NCI-H187 treated with DMSO at 0.1 percent for 48 hours (cell line): Measurements from ENCODE around the gene HLA-DRA.
"Not testable (repeated sequence)": the region's sequence is repeated elsewhere in the genome, so short reads cannot be mapped to it uniquely, and the experiment has no call there.

ENCODE experiments used
- DNase-seq: peaks from one replicate; lab custom pipeline; 2025; lab: John Stamatoyannopoulos, UW

The HLA-DRA gene

DNA sequence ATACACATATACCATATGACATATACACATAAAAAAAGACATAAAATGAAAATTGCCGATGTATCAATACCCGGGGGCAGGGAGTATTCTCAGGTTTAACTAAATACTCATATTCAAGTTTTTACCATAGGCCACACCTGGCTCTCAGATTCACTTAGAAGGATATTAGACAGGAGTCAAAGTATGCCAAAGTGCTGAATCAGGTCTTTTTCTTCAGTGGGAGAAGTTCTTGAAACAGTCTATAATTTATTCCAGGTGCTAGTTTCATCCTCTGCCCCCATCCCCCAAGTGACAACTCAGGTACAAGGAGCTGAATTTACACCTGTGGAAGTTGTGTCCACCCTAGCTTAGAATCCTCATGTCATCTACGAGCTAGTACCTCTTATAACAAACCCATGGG, 8.5 kb upstream of the HLA-DRA start:
- DNase-seq, result no peak

- DNase-seq, result no peak
Measured at GRCh38 chr6:32432050-32432450, 7.6 kb upstream of the HLA-DRA start.

- DNase-seq, result not testable (repeated sequence)
Measured at GRCh38 chr6:32433950-32434349, 5.7 kb upstream of the HLA-DRA start.

DNA sequence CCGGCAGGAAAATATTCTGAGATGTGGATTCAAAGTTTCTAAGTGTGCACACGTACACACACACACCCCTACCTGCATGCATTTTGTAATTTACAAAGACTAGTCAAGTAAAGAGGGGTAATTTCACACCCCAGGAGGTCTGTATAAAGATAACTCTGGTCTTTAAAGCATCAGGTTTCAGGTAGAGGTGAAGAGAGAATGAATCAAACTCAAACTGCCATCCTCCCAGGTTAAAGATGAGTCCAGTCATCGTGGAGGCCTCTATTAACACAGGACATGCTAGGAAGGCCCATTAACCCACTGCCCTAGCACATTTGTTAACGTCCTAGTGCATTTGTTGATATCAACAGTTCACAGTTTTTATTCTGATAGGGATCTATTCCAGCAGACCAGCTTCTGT, 3.5 kb upstream of the HLA-DRA start:
- no peak for DNase-seq

DNA sequence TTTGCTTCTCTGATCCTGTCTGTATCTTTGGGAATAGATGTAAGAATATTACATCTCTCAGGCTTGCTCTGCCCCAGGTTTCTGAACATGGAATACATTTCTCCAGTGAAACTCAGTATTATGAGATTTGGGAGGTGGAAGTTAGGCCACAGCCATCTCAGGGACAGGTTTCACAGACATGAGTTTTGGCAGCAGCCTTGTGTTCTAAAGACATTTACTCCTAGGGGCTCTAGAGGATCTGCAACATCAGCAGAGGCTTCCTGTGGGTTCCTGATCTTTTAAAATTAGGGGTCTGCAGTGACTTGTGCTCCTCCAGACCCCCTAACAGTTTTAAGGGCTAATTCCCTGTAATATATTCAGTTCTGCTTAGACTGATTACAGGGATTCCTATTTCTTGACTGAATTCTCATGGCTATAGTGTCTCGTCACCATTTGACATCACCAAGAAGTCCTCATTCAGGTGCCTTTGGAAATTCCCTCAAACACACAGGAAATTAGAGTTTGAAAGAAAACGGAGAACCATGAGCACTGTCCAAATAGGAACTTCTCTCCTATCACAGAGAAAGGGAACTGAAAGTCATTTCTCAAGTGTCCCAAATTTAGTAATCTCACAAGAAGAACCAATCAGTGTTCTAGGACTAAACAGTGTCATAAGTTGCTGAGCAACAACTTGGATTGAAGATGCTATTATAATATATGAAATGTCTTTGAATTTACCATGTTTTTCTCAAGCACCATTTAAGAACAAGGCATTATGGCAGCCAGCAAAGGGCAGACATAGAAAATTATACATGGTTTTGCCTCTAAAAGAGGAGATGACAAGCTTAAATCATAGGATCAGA, 2.5 kb upstream of the HLA-DRA start:
- no peak for DNase-seq

- no peak for DNase-seq
Measured at GRCh38 chr6:32439139-32439538, 548 bp upstream of the HLA-DRA start.

GRCh38 chr6:32442243-32442667, 2.6 kb downstream of the HLA-DRA start:
- DNase-seq, result no peak

DNA sequence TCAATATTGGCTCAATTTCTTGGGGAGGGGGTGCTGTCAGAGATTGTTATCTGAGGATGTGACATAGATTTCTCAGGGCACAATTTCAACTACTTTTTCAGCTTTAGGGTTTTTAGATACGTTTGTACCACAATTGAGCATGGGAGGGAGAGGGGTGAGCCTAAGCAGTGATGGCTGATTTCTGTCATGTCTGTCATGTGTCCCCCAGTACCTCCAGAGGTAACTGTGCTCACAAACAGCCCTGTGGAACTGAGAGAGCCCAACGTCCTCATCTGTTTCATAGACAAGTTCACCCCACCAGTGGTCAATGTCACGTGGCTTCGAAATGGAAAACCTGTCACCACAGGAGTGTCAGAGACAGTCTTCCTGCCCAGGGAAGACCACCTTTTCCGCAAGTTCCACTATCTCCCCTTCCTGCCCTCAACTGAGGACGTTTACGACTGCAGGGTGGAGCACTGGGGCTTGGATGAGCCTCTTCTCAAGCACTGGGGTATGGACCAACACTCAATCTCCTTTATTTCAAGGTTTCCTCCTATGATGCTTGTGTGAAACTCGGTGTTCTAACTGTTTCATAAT, 3.4 kb downstream of the HLA-DRA start:
- no peak for DNase-seq

DNA sequence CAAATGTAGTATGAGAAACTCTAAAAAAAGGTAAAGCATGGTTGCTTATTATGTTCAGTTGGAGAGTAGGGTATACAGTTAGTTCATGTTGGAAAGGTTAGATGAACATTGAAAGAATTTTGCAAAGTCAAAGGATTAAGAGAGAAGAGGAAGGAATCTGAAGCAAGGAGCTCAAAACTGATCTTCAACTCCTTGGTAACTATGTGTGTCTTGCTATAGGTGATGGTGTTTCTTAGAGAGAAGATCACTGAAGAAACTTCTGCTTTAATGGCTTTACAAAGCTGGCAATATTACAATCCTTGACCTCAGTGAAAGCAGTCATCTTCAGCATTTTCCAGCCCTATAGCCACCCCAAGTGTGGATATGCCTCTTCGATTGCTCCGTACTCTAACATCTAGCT, 4.7 kb downstream of the HLA-DRA start:
- no peak for DNase-seq

DNA sequence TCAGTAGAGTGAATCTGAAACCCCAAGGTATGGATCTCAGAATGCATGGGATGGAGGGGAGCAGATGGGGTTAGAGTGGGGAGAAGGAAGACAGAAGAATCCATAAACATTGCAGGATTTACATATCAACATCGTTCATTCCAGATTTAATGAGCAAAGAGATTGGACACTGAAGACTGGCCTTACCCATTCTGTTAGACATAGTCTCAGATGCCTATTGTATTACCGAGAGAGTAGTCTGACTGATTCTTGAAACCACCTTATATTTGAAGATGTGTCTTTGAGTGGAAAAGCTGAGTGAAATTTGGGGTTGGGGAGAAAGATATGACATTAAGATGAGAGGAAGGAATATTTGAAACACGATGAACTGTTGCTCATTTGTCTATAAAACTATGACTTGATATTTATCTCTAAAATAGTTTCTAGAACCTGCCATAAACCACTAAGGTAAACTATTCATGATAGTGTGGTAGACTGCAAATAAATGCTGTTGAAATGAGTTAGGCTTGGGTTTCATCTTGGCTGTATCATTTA, 5.7 kb downstream of the HLA-DRA start:
- no peak for DNase-seq

- DNase-seq, result no peak
Measured at GRCh38 chr6:32447932-32448331, 8.2 kb downstream of the HLA-DRA start.

- no peak for DNase-seq
Measured at GRCh38 chr6:32449088-32449736, 9.5 kb downstream of the HLA-DRA start.

DNA sequence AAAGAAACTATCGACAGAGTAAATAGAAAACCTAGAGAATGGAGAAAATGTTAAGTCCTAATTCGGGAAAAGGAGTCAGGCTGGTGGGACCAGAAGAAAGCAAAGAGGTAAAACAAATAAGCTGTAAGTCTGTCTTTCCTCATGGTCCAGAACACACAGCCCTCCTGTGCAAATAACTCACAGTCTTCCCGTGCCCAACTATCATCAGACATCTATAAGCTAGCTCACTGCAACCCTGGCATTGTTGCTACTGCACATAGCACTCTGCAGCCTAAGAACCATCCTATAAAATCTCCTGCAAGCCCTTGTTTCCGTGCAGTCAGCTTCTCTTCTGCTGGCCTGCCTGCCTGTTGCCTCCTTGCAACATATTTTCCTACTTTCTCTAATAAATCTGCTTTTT, 17.4 kb downstream of the HLA-DRA start:
- DNase-seq, result no peak

- DNase-seq, result no peak
Measured at GRCh38 chr6:32459781-32460424, 20.2 kb downstream of the HLA-DRA start.

DNA sequence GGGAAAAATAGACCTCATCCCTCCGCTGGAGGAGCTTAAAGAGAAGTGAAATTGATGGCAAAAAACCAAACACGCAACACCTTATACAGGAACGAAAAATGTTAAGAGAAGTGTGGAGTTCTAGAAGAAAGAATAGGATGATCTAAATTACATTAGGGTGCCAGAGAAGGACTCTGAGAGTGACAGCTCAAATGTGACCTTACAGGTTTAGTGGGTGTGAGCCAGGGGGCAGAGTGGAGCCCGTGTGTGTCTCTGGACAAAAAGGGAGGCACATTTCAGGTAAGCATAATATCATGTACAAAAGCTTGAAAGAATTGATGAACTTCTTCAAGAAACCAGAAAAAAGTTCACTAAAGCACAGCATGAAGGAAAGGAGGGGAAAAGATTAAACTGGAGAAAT, 20.8 kb downstream of the HLA-DRA start:
- no peak for DNase-seq

DNA sequence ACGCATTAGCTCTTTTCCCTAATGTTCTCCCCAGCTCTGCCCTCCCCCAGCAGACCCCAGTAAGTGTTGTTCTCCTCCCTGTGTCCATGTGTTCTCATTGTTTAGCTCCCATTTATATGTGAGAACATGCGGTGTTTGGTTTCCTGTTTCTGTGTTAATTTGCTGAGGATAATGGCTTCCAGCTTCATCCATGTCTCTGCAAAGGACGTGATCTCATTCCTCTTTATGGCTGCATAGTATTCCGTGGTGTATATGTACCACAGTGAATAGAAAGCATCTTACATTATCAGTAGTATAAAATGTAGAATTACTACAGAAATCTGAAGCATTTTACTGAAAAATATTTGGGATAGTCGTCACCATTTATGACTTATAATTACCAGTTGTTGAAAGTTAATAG, 21.8 kb downstream of the HLA-DRA start:
- no peak for DNase-seq

DNA sequence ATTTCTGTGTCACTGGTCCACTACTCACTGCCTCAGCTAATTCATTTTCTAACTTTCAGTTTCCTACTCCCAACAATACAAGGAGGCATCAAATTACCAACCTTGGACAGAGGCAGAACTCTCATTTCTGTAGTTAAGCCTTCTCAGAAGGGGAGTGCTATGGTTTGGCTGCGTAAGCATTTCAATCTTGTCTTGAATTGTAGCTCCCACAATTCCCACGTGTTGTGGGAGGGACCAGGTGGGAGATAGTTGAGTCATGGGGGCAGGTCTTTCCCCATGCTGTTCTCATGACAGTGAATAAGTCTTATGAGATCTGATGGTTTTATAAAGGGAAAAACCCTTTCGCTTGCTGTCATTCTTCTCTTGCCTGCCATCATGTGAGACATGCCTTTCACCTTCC, 22.9 kb downstream of the HLA-DRA start:
- no peak for DNase-seq

DNA sequence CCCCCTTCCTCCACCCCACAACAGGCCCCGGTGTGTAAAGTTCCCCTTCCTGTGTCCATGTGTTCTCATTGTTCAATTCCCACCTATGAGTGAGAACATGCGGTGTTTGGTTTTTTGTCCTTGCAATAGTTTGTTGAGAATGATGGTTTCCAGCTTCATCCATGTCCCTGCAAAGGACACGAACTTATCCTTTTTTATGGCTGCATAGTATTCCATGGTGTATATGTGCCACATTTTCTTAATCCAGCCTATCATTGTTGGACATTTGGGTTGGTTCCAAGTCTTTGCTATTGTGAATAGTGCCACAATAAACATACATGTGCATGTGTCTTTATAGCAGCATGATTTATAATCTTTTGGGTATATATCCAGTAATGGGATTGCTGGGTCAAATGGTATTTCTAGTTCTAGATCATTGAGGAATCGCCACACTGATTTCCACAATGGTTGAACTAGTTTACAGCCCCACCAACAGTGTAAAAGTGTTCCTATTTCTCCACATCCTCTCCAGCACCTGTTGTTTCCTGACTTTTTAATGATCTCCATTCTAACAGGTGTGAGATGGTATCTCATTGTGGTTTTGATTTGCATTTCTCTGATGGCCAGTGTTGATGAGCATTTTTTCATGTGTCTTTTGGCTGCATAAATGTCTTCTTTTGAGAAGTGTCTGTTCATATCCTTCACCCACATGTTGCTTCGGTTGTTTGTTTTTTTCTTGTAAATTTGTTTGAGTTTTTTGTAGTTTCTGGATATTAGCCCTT, 28.2 kb downstream of the HLA-DRA start:
- not testable (repeated sequence) for DNase-seq

DNA sequence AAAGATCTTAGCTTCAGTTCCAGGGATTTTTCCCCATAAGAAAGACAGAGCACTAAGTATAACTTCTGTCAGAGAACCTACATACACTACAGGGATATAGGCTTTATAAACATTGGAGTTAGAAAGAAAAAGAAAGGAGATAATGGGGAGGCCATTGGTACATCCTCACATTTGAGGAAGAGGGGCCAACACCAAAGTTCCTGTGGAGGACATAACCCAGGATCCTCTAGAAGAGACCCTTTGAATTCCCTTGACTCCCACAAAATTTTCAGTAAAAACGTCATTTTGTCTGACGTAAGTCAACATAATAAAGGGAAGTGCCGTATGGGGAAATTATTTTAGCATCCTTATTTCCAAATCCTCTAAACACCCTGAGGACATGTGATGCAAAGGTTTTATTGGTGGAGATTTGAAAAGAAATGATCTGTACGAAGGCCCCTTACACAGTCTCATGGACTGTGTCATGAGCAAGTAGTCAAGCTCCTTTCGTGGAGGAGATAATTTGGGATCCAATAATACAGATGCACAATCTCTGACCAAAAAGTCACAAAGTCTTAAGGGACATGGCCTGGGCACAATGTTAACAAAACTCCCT, 33.2 kb downstream of the HLA-DRA start:
- DNase-seq, result no peak

DNA sequence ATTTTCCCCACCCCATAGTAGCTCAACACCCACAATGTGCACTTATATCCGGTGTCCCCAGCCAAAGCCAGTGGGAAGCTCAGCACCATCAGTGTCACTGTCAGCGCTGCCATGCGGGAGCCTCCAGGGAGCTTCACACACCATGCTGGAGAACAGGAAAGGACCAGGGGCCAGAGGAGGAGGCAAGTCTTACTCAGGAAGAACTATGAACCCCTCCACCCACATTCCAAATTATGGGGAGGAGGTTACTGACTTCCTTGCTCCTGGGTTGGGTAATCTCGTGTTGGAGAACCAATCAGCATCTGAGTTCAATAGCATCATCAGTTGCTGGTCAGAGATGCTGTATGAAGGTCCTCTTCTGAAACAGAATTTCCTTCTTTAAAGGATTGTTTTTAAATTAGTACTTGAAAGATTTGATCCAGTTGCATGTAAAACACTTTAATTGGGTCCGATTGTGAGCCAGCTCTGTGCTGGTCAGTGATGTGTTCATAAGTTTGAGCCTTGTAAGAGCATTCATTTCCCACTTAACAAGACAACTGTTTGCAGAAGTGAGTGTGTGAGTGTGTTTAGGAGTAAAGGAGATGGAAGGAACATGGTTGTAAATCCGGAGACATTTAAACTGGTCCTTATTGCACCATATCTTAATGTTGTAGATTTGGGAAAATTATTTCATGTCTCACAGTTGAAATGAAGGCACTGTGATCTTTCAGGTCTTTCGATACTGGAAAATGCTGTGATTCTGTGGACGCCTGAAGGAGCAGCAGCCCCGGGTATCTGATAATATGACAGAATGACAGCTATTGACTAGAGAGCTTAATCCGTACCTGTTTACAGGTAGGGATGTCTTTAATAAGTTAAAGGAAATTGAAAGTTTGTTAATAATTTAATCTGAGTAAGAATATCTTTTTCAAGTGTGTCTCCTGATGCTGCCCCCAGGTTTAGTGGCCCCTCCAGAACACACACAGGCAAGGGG, 34.0 kb downstream of the HLA-DRA start:
- not testable (repeated sequence) for DNase-seq
